GM18861 (cell line): Measurements from ENCODE around the gene SLC44A1.

ENCODE experiments used
- ATAC-seq: cut with Tn5 transposase; IDR thresholded peaks from one replicate; pipeline ENCODE4 v1.9.1; 2021; ENCODE audit not compliant: unreplicated experiment

SLC44A1 gene

GRCh38 chr9:105297442-105298075, 53.1 kb downstream of the SLC44A1 start:
- ATAC-seq = no peak

GRCh38 chr9:105299190-105299854, 54.9 kb downstream of the SLC44A1 start:
- ATAC-seq = no peak

- ATAC-seq = no peak
Observed at GRCh38 chr9:105302728-105303127, 58.3 kb downstream of the SLC44A1 start.

GRCh38 chr9:105305856-105306255, 61.4 kb downstream of the SLC44A1 start:
- no peak for ATAC-seq

GRCh38 chr9:105306351-105307140, 62.1 kb downstream of the SLC44A1 start:
- ATAC-seq = peak; percentile 35

- no peak for ATAC-seq
Observed at GRCh38 chr9:105307591-105308130, 63.2 kb downstream of the SLC44A1 start.

- ATAC-seq = no peak
Observed at GRCh38 chr9:105308461-105309341, 64.2 kb downstream of the SLC44A1 start.

- no peak for ATAC-seq
Observed at GRCh38 chr9:105309531-105309931, 65.1 kb downstream of the SLC44A1 start.

- ATAC-seq = no peak
Observed at GRCh38 chr9:105311306-105311705, 66.9 kb downstream of the SLC44A1 start.

GRCh38 chr9:105313238-105313637, 68.8 kb downstream of the SLC44A1 start:
- ATAC-seq = no peak

- no peak for ATAC-seq
Observed at GRCh38 chr9:105316703-105317102, 72.3 kb downstream of the SLC44A1 start.

GRCh38 chr9:105318729-105319191, 74.3 kb downstream of the SLC44A1 start:
- ATAC-seq = peak; percentile 79

GRCh38 chr9:105319202-105319813, 74.9 kb downstream of the SLC44A1 start:
- ATAC-seq = no peak

- ATAC-seq = peak; percentile 57
Observed at GRCh38 chr9:105320568-105320967, 76.1 kb downstream of the SLC44A1 start.

- no peak for ATAC-seq
Observed at GRCh38 chr9:105328296-105328695, 83.8 kb downstream of the SLC44A1 start.

- no peak for ATAC-seq
Observed at GRCh38 chr9:105328872-105329718, 84.6 kb downstream of the SLC44A1 start.

- ATAC-seq = no peak
Observed at GRCh38 chr9:105329719-105330062, 85.2 kb downstream of the SLC44A1 start.

GRCh38 chr9:105330201-105330600, 85.8 kb downstream of the SLC44A1 start:
- no peak for ATAC-seq

- peak; percentile 53 for ATAC-seq
Observed at GRCh38 chr9:105330755-105331154, 86.3 kb downstream of the SLC44A1 start.
